GM12878 (cell line): ENCODE data around the gene ORAI1. TPM values are rescaled to one million over a fixed set of nuclear protein-coding genes. Genes with fewer than 3 reads are reported as not detected.
A peak's percentile ranks its signal among the peaks of the same experiment; 100 is the strongest.
"Not testable (repeated sequence)": the region's sequence is repeated elsewhere in the genome, so short reads cannot be mapped to it uniquely, and the experiment has no call there.

Source experiments
- ATAC-seq: fragments of 200-7000 bp; cut with Tn5 transposase; 3 replicates; pipeline ENCODE4 v1.9.1; 2020; ENCODE audit warnings: mild to moderate bottlenecking, moderate library complexity
- BruUV-seq: library from RNA; stranded (reverse); fragments of 400-500 nt; replicated peaks from 2 replicates; lab custom pipeline; 2021; lab: Mats Ljungman, UMichigan
- CTCF ChIA-PET: fragments of 300-600 bp; sonication (Branson Sonifier 250); formaldehyde crosslinking; extraction: SDS; loops from one replicate; lab custom pipeline; 2021; ENCODE audit warnings: inconsistent platforms; lab: Yijun Ruan, JAX
- POLR2A ChIA-PET: fragments of 350-600 bp; formaldehyde crosslinking; extraction: SDS; loops from one replicate; lab custom pipeline; 2021; ENCODE audit warnings: inconsistent platforms; lab: Charles Lee
- RAD21 ChIA-PET: fragments of 300-600 bp; sonication (Branson Sonifier 250); formaldehyde crosslinking; loops from one replicate; lab custom pipeline; 2023; ENCODE audit warnings: antibody characterized with exemption; ENCODE audit not compliant: unreplicated experiment; lab: Charles Lee
- SMC1A ChIA-PET: fragments of 300-600 bp; sonication (Branson Sonifier 250); formaldehyde crosslinking; loops from one replicate; lab custom pipeline; 2023; ENCODE audit not compliant: unreplicated experiment, uncharacterized antibody; lab: Charles Lee
- DNase-seq: peaks from one replicate; pipeline ENCODE4 v3.0.0-alpha.2; 2011; ENCODE audit warnings: low read depth, low spot score
- FAIRE-seq: peaks from 3 replicates; lab custom pipeline; 2011; peaks lifted over from hg19 to GRCh38; lab: Jason Lieb, UNC
- H2AFZ ChIP-seq: 2 replicates; pipeline ENCODE4 v1.6.0; 2011; ENCODE audit warnings: low read depth, low read length, control low read depth; ENCODE audit not compliant: control insufficient read depth
- H3K27ac ChIP-seq: 2 replicates; pipeline ENCODE4 v1.5.1; 2011; ENCODE audit warnings: control low read depth; ENCODE audit not compliant: control insufficient read depth, insufficient read depth
- H3K27me3 ChIP-seq, 2 experiments: replicated peaks in 1 of 2; 2 replicates each; pipeline versions ENCODE4 v1.6.0 to v1.6.1; 2011; ENCODE audit warnings: low read length in 1 of 2; ENCODE audit not compliant: control insufficient read depth in 2 of 2, insufficient read depth in 2 of 2
- H3K36me3 ChIP-seq, 2 experiments: 2 replicates each; pipeline ENCODE4 v1.5.1; 2011; ENCODE audit warnings: low read length in 1 of 2; ENCODE audit not compliant: control insufficient read depth in 2 of 2, insufficient read depth in 2 of 2
- H3K4me1 ChIP-seq: 2 replicates; pipeline ENCODE4 v1.6.1; 2011; ENCODE audit warnings: mild to moderate bottlenecking, low read length, moderate library complexity, mixed read lengths; ENCODE audit not compliant: control insufficient read depth, insufficient read depth
- H3K4me2 ChIP-seq: 2 replicates; pipeline ENCODE4 v1.6.0; 2011; ENCODE audit warnings: control low read depth; ENCODE audit not compliant: control insufficient read depth, insufficient read depth
- H3K4me3 ChIP-seq: fragments of 200-600 bp; sonication (generic); 2 replicates; pipeline ENCODE4 v1.5.1; 2016
- H3K79me2 ChIP-seq: 2 replicates; pipeline ENCODE4 v1.6.0; 2011; ENCODE audit warnings: low read length; ENCODE audit not compliant: control insufficient read depth, insufficient read depth
- H3K9ac ChIP-seq: 2 replicates; pipeline ENCODE4 v1.8.0; 2011; ENCODE audit warnings: low read length, control low read depth, mixed read lengths; ENCODE audit not compliant: control insufficient read depth, insufficient read depth
- H3K9me3 ChIP-seq: replicated peaks from 3 replicates; pipeline ENCODE4 v1.5.1; 2011; ENCODE audit warnings: mild to moderate bottlenecking, low read length; ENCODE audit not compliant: control insufficient read depth, insufficient read depth
- H4K20me1 ChIP-seq: 2 replicates; pipeline ENCODE4 v1.6.0; 2011; ENCODE audit not compliant: control insufficient read depth, insufficient read depth
- BACH1 ChIP-seq: fragments of 450-650 bp; IDR thresholded peaks from 2 replicates; pipeline ENCODE4 v1.6.1; 2017; ENCODE audit warnings: mild to moderate bottlenecking, borderline replicate concordance
- BCL11A ChIP-seq: IDR thresholded peaks from 2 replicates; pipeline ENCODE4 v1.6.1; 2011; ENCODE audit warnings: low read depth, low read length
- BHLHE40 ChIP-seq, 2 experiments: fragments of 450-650 bp in 1 of 2; IDR thresholded peaks; 2 replicates each; pipeline ENCODE4 v1.6.1; 2011 to 2017; ENCODE audit warnings: low read depth in 2 of 2, borderline replicate concordance in 1 of 2, improper control_type of control experiment in 1 of 2, low read length in 1 of 2, mild to moderate bottlenecking in 1 of 2
- CBX5 ChIP-seq: sonication (generic); IDR thresholded peaks from 2 replicates; pipeline ENCODE4 v1.6.1; 2016; ENCODE audit warnings: low read depth, moderate library complexity, mild to moderate bottlenecking, inconsistent platforms
- CHD2 ChIP-seq: IDR thresholded peaks from 2 replicates; pipeline ENCODE4 v1.6.1; 2011; ENCODE audit warnings: low read depth, low read length, improper control_type of control experiment, borderline replicate concordance
- EGR1 ChIP-seq, 2 experiments: IDR thresholded peaks; 1 replicate in 1 of 2; 2 replicates in 1 of 2; pipeline ENCODE4 v1.6.1; 2011 to 2012; ENCODE audit warnings: low read depth in 2 of 2, low read length in 2 of 2, borderline replicate concordance in 1 of 2, mild to moderate bottlenecking in 1 of 2, moderate library complexity in 1 of 2
- KLF5 ChIP-seq: fragments of 450-650 bp; IDR thresholded peaks from 2 replicates; pipeline ENCODE4 v1.6.1; 2014; ENCODE audit warnings: mild to moderate bottlenecking; ENCODE audit not compliant: partially characterized antibody
- NFIC ChIP-seq: IDR thresholded peaks from 2 replicates; pipeline ENCODE4 v1.6.1; 2012; ENCODE audit warnings: low read depth, mild to moderate bottlenecking, inconsistent platforms, low read length, moderate library complexity
- NFYB ChIP-seq: IDR thresholded peaks from 2 replicates; pipeline ENCODE4 v1.6.1; 2011; ENCODE audit warnings: low read depth, mild to moderate bottlenecking, low read length, improper control_type of control experiment, moderate library complexity; ENCODE audit not compliant: insufficient read depth
- NR2F1 ChIP-seq: fragments of 450-650 bp; conservative IDR thresholded peaks from 2 replicates; pipeline ENCODE4 v1.6.1; 2017; ENCODE audit warnings: mild to moderate bottlenecking
- RB1 ChIP-seq: fragments of 450-650 bp; formaldehyde crosslinking; IDR thresholded peaks from 2 replicates; pipeline ENCODE4 v1.6.1; 2017; ENCODE audit warnings: mild to moderate bottlenecking, borderline replicate concordance
- RELA ChIP-seq: fragments of 450-650 bp; IDR thresholded peaks from 2 replicates; pipeline ENCODE4 v1.8.0; 2014; ENCODE audit warnings: borderline replicate concordance; ENCODE audit not compliant: partially characterized antibody
- SMAD1 ChIP-seq: fragments of 450-650 bp; IDR thresholded peaks from 2 replicates; pipeline ENCODE4 v1.6.1; 2018; ENCODE audit warnings: mild to moderate bottlenecking, low read depth; ENCODE audit not compliant: partially characterized antibody
- SREBF2 ChIP-seq: IDR thresholded peaks from 2 replicates; pipeline ENCODE4 v1.6.1; 2012; ENCODE audit warnings: mild to moderate bottlenecking, low read length
- STAT1 ChIP-seq: fragments of 450-650 bp; conservative IDR thresholded peaks from 2 replicates; pipeline ENCODE4 v1.6.1; 2014; ENCODE audit warnings: antibody characterized with exemption, mild to moderate bottlenecking
- STAT3 ChIP-seq: IDR thresholded peaks from 2 replicates; pipeline ENCODE4 v1.6.1; 2011; ENCODE audit warnings: low read depth, low read length, improper control_type of control experiment
- WGBS: methylation state at CpG from one replicate; pipeline ENCODE4 v1.1.6; 2016; ENCODE audit warnings: low lambda C conversion rate; ENCODE audit not compliant: insufficient replicate concordance, insufficient coverage; ENCODE audit errors: missing lambda C conversion rate; 5-methylcytosine and 5-hydroxymethylcytosine counted together
- in situ Hi-C: fragments of 300-500 bp; cut with MboI; formaldehyde crosslinking; loops from 9 replicates; pipeline ENCODE4 v1.14.3; 2018; ENCODE audit warnings: mixed read lengths
- intact Hi-C: fragments of 100-400 bp; cut with micrococcal nuclease; formaldehyde crosslinking; loops from one replicate; pipeline ENCODE4 v1.14.2; 2022; ENCODE audit not compliant: unreplicated experiment
- polyA plus RNA-seq, 11 experiments: library from polyadenylated mRNA; depleted of rRNA in 4 of 11; unstranded in 6 of 11; stranded (reverse) in 5 of 11; fragments of >200 nt; fragmentation: Nextera tagmentation in 4 of 11; fragmentation: Illumina TruSeq in 1 of 11; extraction: Ambion mirVana in 4 of 11; extraction: Trizol in 1 of 11; gene quantifications; 1 replicate in 1 of 11; 2 replicates in 10 of 11; pipeline versions ENCODE4 v1.2.1 to v1.2.3, GENCODE V29; 2011 to 2016; ENCODE audit warnings: inconsistent platforms in 2 of 11, missing spikeins in 2 of 11, low read depth in 1 of 11
- total RNA-seq, 4 experiments: library from RNA; depleted of rRNA in 3 of 4; stranded (reverse); fragments of >200 nt in 3 of 4; fragmentation: Illumina TruSeq in 1 of 4; extraction: Trizol in 1 of 4; gene quantifications; 2 replicates each; pipeline versions ENCODE4 v1.2.1 to v1.2.3, GENCODE V29; 2013 to 2021

Gene ORAI1
- total and polyA plus RNA-seq, 10 of the 15 experiments (the other 5 are each of a cell fraction or from before 2014, with no cell fraction given), result 5.5 to 33.1 (median 11.8) TPM

DNA sequence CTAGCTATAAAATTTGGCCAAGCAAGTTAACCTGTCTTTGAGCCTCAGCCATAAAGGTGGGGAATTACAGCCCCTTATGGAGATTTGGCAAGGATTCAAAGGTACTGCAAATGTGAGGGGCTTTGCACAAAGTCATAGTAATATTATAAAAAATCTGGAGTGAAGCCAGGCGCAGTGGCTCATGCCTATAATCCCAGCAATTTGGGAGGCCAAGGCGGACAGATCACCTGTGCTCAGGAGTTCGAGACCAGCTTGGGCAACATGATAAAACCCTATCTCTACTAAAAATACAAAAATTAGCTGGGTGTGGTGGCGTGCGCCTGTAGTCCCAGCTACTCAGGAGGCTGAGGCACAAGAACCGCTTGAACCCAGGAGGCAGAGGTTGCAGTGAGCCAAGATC is 41.4 kb upstream of the ORAI1 start:
- FAIRE-seq, H3K9me3 ChIP-seq, BruUV-seq, in situ Hi-C loops, H3K4me1 ChIP-seq, H3K27me3 ChIP-seq, intact Hi-C loops, H3K9ac ChIP-seq, H3K4me3 ChIP-seq, ATAC-seq, H3K27ac ChIP-seq, H3K36me3 ChIP-seq, DNase-seq, H4K20me1 ChIP-seq, H3K4me2 ChIP-seq, H3K79me2 ChIP-seq, H2AFZ ChIP-seq: not testable (repeated sequence)
- SMC1A ChIA-PET, result interaction anchor here (1.0 to 1.5 kb wide), 4 partner anchors 40 to 102 kb away, joined by 3 to 6 read pairs (median 4); no protein-coding TSS in a partner anchor
- RAD21 ChIA-PET, result interaction anchor here (1.2 to 2.2 kb wide), 4 partner anchors 23 to 48 kb away, joined by 3 to 10 read pairs (median 6); no protein-coding TSS in a partner anchor
- POLR2A ChIA-PET, result interaction anchor here (0.7 to 2.7 kb wide), 2 partner anchors 9 to 43 kb away, joined by 3 to 9 read pairs; no protein-coding TSS in a partner anchor
- CTCF ChIA-PET, result interaction anchor here (0.8 to 2.4 kb wide), 5 partner anchors 32 to 90 kb away, joined by 3 to 7 read pairs (median 4); no protein-coding TSS in a partner anchor
- 80% methylated on average over 6 of the region's 6 CpGs for WGBS

DNA sequence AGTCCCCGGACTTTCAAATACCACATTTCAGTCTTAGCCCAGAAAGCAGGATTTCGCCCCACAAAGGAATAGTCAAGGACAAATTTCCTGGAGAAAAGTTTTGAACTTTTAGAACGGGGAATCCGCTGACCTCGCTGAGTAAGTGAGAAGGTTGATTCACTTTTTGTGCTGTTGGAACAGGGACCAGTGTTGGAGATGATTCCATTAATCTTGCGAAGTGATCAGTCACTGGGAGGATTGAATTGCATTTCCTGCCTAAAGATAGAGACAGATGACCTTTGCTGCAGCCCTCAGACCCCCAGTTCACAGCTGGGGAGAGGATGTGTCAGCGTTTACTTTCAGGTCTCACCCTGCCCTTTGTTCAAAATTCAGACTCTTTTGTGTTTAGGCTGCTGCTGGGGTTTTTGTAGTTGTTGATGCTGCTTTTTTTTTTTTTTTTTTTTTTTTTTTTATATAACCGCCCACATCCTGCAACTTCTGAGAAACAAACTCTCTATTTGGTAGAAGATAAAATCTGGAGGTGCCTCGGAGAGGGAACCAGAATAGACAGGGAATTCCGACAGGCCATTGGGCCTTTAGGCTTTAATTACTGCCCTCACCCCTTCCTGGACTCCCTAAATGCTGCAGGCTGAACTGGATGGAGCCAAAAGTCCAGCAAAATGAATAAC is 35.7 kb upstream of the ORAI1 start:
- H3K9ac ChIP-seq, result peak overlapping the region; percentile 68
- intact Hi-C loops, result loop anchor here (2.0 kb wide), 3 partner anchors 36 to 68 kb away; partner anchors contain the start of gene ORAI1
- H3K27me3 ChIP-seq, result no peaks in the 10 kb centered on the region
- no peaks in the 10 kb centered on the region for H4K20me1 ChIP-seq
- WGBS, result 18% methylated on average over 9 of the region's 10 CpGs
- ChIA-PET CTCF (interaction anchor here (1.2 to 1.9 kb wide), 3 partner anchors 9 to 37 kb away, joined by 5 to 6 read pairs (median 5); no protein-coding TSS in a partner anchor), POLR2A (interaction anchor here (0.7 to 2.6 kb wide), 10 partner anchors 9 to 60 kb away, joined by 3 to 18 read pairs (median 5); no protein-coding TSS in a partner anchor), RAD21 (interaction anchor here (0.7 to 3.9 kb wide), 5 partner anchors 10 to 49 kb away, joined by 3 to 25 read pairs (median 5); partner anchors contain the start of gene KDM2B), SMC1A (interaction anchor here (0.8 to 4.2 kb wide), 6 partner anchors 14 to 38 kb away, joined by 3 to 15 read pairs (median 4); no protein-coding TSS in a partner anchor)
- ATAC-seq (peak; percentile 91), DNase-seq (peak; percentile 74), FAIRE-seq (peak; percentile 97)
- H3K4me1 ChIP-seq, result peaks cover 10% of the 10 kb centered on the region
- H3K36me3 ChIP-seq, result no peaks in the 10 kb centered on the region
- H3K27ac ChIP-seq, result peak overlapping the region; percentile 82
- in situ Hi-C loops, result no loop called here
- H2AFZ ChIP-seq, result peak overlapping the region; percentile 65
- H3K9me3 ChIP-seq, result no peaks in the 10 kb centered on the region
- BruUV-seq, result TSS peak; percentile 70
- peak overlapping the region; percentile 61 for H3K4me3 ChIP-seq
- H3K79me2 ChIP-seq, result no peaks in the 10 kb centered on the region
- peak overlapping the region; percentile 48 for H3K4me2 ChIP-seq
- TF ChIP-seq SREBF2 (no peak), RELA (no peak), NFIC (peak; percentile 72), BACH1 (no peak), NR2F1 (peak; percentile 96), STAT3 (no peak), BCL11A (0 out of 2 replicates have a peak, but pooled peaks have one; percentile 38), NFYB (no peak), EGR1 (IDR thresholded peaks at IDR 0.05; ENCODE audit: borderline replicate concordance in 1 of 2, low read depth in 2 of 2, low read length in 2 of 2) (no peak), BHLHE40 (IDR thresholded peaks at IDR 0.05; ENCODE audit: borderline replicate concordance in 1 of 2, low read depth in 2 of 2, low read length in 1 of 2) (peak; percentile 28 to 58; a peak in 2 of 4 replicates), STAT1 (no peak), RB1 (no peak), KLF5 (no peak), SMAD1 (no peak), CHD2 (no peak; the same call in 1 of the 2 replicates), CBX5 (no peak)
